Transverse colon (tissue), 4 donors: ENCODE measurements around the gene RORB.

Experiments
- CTCF ChIP-seq, 5 experiments: fragments of 200-600 bp in 3 of 5; fragments of 450-650 bp in 2 of 5; sonication (generic) in 3 of 5; IDR thresholded peaks; 1 replicate in 2 of 5; 2 replicates in 3 of 5; pipeline ENCODE4 v1.5.1; 2016 to 2017; ENCODE audit warnings: antibody characterized with exemption in 5 of 5, inconsistent platforms in 3 of 5, mild to moderate bottlenecking in 2 of 5, moderate library complexity in 1 of 5
- POLR2A ChIP-seq: fragments of 450-650 bp; IDR thresholded peaks from one replicate; pipeline ENCODE4 v1.6.1; 2016; ENCODE audit warnings: antibody characterized with exemption, mild to moderate bottlenecking, moderate library complexity
- POLR2AphosphoS5 ChIP-seq, 3 donors: sonication (generic); formaldehyde crosslinking; IDR thresholded peaks; one replicate each; pipeline ENCODE4 v1.6.1; 2016; ENCODE audit warnings: antibody characterized with exemption in 3 of 3

GRCh38 chr9:74499111-74499601 is 2.0 kb downstream of the RORB start:
- TF ChIP-seq CTCF (IDR thresholded peaks at IDR 0.05) = no peak
- no peak for TF ChIP-seq POLR2A
- TF ChIP-seq POLR2AphosphoS5 (IDR thresholded peaks at IDR 0.05) = no peak
